ENCODE data around the gene TM6SF1.
"Not testable (repeated sequence)": the region's sequence is repeated elsewhere in the genome, so short reads cannot be mapped to it uniquely, and the experiment has no call there.

Gene TM6SF1

DNA sequence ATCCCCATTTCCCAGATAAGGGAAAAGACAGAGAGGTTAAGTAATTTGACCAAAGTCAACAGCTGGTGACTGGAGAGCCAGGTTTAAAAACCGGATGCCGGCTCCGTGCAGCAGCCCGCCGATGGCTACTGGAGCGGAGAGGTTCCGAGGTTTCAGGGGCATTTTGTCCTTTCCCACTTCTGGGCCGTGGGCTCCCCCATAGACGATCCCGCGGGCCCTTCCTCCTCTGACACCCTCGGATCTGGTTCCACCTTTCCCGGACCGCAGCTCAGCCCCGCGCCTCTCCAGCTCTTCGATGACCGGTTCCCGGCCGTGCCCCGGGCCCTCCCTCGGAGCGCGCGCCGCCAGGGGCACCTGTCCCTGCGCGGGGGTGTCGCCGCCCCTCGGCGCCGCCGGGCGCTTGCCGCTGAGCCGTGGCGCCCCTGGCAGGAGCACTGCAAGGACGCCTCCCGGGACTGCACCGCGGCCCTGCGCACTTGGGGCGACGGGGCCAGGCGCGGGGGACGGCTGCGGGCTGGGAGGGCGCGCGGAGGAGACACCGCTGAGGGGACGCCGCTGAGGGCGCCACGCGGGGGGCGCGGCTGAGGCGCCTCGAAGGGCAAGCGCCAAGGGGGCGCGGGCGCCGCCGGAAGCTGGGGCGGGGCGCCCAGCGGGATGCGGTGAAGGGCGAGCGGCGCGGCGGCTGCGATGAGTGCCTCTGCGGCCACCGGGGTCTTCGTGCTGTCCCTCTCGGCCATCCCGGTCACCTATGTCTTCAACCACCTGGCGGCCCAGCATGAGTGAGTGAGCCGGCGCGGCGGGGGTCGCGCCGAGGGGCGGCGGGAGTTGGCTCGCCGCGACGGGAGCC lies at the start of gene TM6SF1:
Gene TM6SF1, plus strand, starts transcription at position 652 of the 847 bp plus-strand sequence. Its CDS starts 36 bp downstream, at position 688.
- DNase-seq (ENCODE audit: low read depth in 2 of 2): no peak

DNA sequence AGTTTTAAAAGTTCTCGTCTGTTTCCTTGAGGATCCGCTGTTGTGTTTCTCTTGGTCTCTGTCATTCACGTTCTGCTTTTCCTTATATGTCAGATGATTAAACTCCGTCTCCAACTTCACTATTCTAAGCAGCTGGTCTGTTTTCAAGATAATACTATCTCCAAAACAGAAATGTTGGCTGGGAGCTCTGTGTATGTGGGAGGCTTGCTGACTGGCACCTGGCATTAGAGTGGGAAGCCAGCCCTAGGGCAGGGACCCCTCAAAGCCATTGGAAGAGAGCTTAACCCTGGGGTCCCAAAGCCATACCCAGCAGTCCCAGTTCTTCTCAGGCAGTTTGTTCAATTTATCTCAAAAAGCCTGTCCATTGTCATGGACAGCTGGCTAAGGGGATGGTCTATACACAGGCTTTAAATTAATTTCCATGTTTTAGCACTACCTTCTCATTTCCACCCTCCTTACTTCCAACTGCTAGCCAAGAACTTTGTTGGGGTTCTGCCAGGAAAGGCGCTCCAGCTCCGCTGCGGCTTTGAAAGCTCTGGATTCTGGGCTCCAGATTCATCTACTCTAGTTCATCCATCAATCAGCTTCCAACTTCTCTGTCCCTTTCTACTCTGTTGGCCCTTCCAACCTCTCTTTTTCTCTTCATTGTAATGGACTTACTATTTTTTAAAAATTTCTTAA lies 49.6 kb upstream of the TM6SF1 start:
- DNase-seq (ENCODE audit: low read depth in 2 of 2): no peak

DNA sequence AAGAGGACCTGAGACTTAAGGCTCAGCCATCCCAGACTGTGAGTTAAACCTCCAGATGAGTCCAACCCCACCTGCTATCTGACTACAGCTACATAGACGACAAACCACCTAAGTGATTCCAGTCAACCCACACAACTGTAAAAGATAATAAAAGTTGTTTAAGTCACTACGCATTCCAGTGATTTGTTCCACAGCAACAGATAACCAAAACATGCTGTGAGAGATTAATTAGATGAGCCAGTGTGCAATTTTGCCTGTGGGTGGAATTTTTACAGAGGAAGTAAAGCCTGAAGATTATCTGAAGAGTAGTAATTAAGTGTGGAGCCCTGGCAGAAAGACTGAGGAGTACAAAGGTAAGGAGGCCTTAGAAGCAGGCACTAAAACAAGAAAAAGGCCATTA lies 45.8 kb upstream of the TM6SF1 start:
- DNase-seq (ENCODE audit: low read depth in 2 of 2): no peak

DNA sequence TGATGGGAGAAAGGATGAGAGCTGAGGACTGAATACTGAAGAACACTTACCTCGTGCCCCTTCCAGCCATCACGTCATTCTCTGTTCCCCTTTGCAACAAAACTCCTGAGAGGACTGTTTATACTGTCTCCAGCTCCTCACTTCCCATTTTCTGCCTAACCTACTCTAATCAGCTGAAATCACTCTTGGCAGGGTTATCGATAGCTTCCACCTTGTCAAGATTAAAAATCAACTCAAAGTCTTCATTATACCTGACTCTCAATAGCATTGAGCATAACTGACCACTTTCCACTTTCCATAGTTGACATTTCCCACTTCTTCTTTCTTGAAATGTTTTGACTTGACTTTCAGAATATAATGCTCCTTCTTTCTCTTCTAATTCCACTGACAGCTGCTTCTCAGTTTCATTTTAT lies 44.7 kb upstream of the TM6SF1 start:
- no peak for DNase-seq (ENCODE audit: low read depth in 2 of 2)

DNA sequence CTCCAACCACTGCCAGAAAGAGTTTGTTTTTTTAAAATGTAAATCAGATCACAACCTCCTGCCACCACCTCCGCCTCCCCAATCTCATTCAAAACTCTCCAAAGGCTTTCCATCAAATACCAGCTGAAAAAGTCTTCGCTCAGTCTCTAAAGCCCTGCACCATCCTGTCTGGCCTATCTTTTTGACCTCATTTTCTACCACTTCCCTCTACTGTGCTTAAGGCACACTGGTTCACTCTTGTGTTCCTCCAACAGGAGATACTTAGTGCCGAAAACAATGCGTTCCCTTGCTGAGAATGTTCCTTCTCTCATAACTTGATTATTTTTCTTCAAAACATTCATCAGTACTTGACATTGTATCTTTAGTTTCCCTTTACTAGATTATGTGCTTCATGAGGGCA lies 43.9 kb upstream of the TM6SF1 start:
- DNase-seq (ENCODE audit: low read depth in 2 of 2): no peak

DNA sequence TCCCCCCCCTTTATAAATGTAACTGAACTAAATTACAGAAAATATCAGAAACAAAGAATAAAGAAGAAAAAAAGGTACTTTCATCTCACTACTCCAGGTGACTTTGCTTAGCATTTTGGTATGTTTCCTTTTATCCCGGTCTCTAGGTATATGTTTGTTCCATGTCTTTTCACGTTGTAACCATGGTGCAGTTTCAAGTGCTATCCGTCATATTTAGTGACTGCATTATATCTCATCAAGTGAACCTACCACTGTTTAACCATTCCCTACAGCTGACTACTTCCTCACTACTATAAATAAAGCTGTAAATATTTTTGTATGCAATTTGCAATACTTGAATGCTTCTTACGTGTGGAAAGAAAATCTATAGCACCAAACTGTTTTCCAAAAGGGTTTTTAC lies 42.6 kb upstream of the TM6SF1 start:
- DNase-seq (ENCODE audit: low read depth in 2 of 2): no peak

DNA sequence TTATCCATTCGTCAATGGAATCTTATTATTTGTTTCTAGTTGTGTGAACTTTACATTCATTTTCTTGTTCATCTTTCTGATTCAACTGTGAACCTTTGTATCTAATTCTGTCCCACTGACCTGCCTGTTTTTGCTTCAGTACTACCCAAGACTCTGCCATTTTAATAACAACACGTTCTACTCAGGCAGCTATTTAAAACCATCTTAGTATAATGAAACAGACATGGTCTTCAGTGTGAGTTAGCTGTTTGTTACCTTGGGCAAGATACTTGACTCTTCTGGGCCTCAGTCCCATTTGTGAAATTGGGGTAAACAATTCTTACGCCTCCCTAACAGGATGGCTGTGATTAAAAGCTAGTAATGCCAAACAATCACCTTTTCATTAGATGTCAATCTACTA lies 42.0 kb upstream of the TM6SF1 start:
- DNase-seq (ENCODE audit: low read depth in 2 of 2): no peak

DNA sequence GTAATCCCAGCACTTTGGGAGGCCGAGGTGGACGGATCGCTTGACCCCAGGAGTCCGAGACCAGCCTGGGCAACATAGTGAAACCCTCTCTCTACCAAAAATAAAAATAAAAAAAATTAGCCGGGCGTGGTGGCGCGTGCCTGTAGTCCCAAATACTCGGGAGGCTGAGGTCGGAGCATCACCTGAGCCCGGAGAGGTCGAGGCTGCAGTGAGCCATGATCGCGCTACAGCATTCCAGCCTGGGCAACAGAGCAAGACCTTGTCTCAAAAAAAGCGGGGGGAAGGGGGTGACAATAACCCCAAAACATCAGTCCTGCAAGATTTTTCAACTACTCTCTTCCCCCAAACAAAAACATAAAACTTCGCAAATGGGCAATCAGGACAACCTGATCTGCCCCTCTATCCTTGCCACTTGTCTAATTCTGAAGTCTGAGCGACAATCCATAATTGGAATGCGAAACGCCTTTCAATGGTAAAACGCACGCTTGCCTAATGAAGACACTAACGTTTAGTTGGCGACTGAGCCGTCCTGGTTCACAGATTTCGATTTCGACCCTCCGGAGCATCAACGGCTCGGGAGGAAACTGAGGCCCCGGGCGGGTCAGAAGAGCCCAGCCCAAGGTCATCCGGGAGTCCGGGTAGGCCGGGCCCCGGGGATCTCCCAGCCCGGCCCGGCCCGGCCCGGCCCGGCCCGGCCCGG lies 41.3 kb upstream of the TM6SF1 start:
- no peak for DNase-seq (ENCODE audit: low read depth in 2 of 2)

DNA sequence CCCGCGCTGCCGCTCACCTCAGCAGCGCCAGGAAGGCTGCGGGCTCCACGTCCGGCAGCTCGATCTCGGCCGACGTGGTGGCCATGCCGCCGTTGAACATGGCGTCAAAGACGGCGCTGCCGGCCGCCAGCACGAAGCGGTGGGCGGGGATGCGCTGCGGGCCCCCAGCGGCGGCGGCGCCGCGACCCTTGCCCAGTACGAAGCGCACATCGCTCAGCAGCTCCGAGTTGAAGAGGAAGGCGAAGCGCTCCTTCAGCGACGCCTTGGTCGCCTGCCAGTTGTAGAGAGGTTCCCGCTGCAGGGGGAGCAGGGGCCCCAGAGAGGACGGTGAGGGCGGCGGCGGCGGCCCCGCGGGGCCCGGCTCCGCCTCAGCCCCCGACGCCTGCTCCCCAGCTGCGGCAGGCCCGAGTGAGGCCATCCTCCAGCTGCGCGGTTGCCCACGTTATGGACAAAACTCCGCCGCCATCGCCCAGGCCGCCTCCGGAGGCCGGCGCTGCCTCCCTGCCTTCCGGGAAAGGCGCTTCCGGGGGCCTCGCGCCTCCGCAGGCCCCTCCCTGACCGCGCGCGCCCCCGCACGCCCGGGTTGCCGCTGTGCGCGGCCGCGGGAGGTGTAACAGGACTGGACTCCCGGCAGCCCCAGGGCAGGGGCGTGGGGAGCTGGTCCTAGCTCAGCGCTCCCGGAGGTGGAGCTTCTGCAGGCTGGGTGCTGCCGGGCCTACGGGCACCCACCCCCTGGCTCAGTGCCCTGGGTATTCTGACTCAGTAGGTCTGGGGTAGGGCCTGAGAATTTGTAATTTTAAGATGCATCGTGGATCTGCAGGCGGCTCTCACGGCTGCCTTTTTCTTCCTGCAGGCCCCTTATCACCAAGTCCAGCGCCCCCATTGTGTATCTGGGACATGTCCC lies 40.5 kb upstream of the TM6SF1 start, which contains the start of gene BTBD1:
Gene BTBD1, minus strand, starts transcription at position 519 of the 904 bp plus-strand sequence. Its CDS starts 101 bp downstream, at position 418.
- DNase-seq (ENCODE audit: low read depth in 2 of 2): peak; percentile 87 to 88

DNA sequence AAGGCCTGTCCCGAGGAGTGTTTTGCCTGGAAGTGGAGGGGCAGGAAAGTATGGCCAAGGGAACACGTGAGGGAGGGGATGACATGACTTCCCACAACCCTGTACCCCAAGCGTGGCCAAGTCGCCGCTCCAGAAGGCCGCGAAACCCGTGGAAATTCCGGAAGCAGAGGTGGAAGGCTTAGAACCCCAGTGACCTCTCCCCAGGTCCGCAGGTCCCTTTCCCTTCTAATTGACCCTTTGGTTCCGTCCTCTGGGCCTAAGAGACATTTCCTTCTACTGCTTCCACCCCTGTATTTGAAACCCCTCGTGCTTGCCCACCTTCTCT lies 39.8 kb upstream of the TM6SF1 start:
- no peak for DNase-seq (ENCODE audit: low read depth in 2 of 2)

DNA sequence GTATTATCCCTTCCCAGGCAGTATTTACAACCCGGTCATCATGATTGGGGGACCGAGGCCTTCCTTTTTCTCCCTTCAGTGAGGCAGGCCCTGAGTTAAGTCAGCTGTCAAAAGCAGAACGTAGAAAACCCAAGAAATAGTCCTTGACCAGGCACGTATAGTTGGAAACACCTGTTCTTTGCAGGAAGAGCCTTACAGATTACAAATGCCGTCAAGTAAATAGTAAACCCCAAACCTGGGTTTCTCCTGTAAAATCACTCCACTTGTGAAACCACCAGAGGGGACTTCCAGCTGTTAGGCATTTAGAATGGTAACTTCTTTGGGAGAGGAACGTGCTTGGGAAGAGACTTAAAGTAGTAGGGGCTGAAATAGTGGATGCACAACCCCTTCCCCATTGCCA lies 39.4 kb upstream of the TM6SF1 start:
- no peak for DNase-seq (ENCODE audit: low read depth in 2 of 2)

DNA sequence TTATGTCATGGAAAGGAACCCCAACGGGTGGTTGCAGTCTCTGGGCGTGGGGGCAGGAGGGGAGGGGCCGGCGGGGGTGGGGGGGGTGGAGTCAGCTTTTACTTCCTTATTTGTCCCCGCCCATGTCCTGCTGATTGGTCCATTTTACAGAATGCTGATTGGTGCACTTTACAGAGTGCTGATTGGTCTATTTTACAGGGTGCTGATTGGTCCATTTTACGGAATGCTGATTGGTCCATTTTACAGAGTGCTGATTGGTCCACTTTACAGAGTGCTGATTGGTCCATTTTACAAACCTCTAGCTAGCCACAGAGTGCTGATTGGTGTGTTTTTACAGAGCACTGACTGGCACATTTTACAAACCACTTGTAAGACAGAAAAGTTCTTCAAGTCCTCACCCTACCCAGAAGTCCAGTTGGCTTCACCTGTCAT lies 38.2 kb upstream of the TM6SF1 start:
- peak; percentile 16 to 19 for DNase-seq (ENCODE audit: low read depth in 2 of 2)

DNA sequence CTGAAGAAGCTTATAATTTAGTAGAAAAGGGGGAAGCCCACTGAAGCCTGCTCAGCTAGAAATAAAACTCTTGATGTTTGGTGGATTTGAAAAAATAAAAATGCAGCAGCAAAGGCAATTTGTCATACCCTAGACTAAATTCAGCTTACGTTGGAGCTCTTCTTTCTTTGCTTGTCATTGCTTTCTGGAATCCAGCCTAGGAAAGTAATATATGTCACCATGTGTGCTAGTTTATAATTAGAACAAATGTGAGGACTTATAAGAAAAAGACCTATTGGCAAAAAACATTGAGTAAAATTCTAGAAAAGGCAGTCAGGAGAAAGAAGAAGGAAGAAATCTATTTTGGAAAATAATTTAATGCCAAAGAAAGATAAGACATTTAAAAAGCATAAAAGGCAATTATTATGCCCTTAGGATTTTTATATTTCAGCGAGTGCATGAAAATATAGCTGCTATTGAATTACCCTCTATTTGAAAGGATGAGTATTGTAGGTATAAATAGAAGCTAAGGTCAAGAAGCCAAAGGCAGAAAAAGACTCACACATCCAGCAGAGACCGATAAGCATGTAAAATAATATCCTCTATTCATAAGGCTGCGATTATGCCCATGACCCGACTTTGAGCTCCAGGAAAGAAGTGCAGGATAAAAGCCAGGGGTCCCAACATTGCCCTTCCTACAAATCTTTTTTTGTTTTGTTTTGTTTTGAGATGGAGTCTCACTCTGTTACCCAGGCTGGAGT lies 29.8 kb upstream of the TM6SF1 start:
- no peak for DNase-seq (ENCODE audit: low read depth in 2 of 2)

DNA sequence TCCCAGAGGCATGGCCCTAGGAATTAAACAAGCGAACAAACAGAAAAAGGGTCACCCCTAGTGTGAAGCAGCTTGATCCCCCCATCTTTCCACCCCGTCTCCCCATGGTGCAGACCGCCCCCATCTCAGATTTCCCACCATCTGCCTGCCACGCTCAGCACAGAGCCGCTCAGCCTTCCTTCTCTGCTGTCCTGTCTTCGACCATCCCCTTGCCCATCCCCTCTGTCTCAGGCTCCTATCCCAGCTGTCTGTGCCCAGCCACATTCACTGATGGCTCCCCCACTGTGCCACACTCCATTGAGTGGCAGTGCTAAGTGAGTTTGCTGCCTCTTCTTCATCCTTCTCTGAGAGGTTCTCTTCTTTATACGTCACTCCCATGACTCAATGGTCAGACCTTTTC lies 28.7 kb upstream of the TM6SF1 start:
- DNase-seq (ENCODE audit: low read depth in 2 of 2): no peak

DNA sequence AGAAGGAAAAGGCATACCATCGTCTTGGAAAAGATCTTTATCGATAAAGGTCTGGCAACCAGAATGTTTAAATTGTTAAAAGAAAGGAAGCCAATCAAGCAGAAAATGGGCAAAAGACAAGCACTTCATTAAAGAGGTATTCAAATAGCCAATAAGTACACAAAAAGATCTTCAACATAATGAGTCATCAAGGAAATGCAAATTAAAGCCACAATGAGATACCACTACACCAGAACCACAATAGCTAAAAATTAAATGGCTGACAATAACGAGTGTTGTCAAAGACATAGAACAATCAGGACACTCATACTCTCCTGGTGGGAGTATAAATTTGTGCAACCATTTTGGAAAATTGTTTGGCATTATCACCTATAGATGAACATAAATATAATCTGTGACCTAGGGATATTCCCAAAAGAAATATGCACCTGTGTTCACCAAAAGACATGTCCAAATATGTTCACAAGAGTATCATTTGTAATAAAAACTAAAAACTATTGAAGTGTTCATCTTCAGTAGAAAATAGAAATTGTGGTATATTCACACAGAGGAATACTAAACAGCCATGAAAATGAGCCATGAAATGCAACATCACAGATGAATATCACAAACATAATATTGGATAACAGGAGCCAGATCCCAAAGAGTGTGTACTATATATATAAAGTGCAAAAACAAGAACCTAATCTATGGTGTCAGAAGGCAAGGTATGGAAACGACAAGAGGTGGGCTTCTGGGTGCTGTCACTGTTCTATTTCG lies 26.0 kb upstream of the TM6SF1 start:
- DNase-seq (ENCODE audit: low read depth in 2 of 2): no peak

DNA sequence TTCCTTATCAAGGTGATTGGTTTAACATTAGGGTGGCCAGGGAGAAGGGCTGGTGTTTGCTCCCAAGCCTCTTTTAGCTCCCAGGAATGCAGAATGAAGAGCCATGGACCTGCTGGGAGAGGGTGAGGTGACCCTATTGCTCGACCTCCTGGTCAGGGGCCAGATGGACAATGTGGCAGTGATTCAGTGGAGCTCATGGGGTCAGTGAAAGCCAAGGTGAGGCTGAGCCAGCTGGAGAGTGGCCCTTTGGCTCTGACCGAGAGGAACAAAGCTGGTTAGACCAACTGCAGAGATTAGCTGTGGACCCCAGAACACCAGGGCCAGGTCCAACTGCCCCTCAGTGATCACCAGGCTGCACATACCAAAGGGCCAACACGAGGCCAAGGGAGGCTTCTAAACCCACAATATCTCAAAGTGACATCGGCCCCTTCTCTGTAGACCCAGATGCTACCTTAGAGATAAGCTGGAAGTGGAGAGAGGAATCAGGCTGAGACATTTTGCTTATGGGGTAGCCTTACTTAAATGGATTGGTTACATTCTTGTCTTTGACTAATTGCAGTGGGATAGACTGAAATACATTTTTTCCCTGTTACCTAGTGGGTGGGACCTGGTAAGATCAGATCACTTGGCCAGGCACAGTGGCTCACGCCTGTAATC lies 24.6 kb upstream of the TM6SF1 start:
- no peak for DNase-seq (ENCODE audit: low read depth in 2 of 2)

DNA sequence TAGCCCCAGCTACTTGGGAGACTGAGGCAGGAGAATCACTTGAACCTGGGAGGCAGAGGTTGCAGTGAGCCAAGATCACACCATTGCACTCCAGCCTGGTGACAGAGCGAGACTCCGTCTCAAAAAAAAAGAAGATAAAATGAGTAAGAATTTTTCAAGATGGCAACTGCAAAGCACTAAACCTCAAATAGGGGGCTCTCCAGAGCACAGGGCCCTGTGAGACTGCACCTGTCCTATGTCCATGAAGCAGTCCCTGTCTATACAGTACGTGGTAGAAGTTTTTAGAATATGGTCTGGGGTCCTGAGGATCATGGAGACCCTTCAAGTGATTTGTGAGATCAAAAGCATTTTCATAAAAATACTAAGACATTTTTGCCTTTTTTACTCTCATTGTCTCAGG lies 22.0 kb upstream of the TM6SF1 start:
- DNase-seq (ENCODE audit: low read depth in 2 of 2): not testable (repeated sequence)

DNA sequence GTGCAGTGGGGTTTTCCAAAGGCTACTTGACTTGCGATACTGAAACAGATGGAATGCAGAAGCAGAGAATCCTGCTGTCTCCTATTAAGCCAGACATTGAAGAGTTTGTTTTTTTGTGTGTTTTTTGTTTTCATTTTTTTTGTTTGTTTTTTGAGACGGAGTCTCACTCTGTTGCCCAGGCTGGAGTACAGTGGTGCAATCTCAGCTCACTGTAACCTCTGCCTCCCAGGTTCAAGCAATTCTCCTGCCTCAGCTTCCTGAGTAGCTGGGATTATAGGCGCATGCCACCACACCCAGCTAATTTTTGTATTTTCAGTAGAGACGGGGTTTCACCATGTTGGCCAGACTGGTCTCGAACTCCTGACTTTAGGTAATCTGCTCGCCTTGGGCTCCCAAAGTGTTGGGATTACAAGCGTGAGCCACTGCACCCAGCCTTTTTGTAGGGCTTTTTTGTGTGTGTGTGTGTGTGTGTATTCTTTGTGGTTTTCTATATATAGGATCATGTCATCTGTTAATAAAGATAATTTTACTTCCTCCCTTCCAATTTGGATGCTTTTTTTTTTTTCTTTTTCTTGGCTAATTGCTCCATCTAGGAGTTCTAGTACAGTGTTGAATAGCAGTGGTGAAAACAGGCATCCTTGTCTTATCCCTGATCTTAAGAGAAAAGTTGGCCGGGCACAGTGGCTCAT lies 21.4 kb upstream of the TM6SF1 start:
- not testable (repeated sequence) for DNase-seq (ENCODE audit: low read depth in 2 of 2)

DNA sequence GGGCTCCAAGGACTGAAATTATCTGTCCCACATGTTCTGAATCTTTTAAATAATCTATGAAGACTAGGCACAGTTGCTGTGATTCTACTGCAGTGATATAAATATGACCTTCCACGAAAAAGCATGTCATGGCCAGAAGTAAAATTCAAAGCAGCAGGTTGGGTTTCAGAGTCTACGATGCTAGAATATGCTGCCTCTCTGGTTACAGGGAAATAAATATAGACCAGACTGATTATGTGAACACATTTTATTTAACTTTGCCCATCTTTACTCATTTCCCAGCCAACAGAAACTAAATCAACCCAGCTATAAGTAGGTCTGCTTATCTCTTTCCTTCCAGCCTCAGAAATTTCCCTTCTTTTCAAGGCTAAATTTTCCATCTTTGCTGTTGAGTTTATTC lies 19.9 kb upstream of the TM6SF1 start:
- DNase-seq (ENCODE audit: low read depth in 2 of 2): no peak

Measured in stimulated activated CD4-positive, alpha-beta T cell treated with anti-CD3 and anti-CD28 coated beads, Interleukin-15, amount 100 ng/mL, for 48 hours (primary cell).